Right lobe of liver (tissue), 4 donors: Measurements from ENCODE around the gene DNPH1.

ENCODE experiments used
- CTCF ChIP-seq, 4 donors: fragments of 200-600 bp in 3 of 4; fragments of 450-650 bp in 1 of 4; IDR thresholded peaks; one replicate each; pipeline versions ENCODE4 v1.5.1 to v1.8.0; 2016 to 2022; ENCODE audit warnings: antibody characterized with exemption in 4 of 4, mild to moderate bottlenecking in 2 of 4
- POLR2A ChIP-seq: fragments of 450-650 bp; IDR thresholded peaks from one replicate; pipeline ENCODE4 v1.6.1; 2017; ENCODE audit warnings: antibody characterized with exemption, mild to moderate bottlenecking
- donor health status: DM: no; HTN: no; CAD: no.
- donor health status: DM: no; HTN: no; CAD: no.
- donor health status: DM: no; HTN: yes; CAD: no.

GRCh38 chr6:43200541-43200940, 28.7 kb downstream of the DNPH1 start:
- TF ChIP-seq CTCF (IDR thresholded peaks at IDR 0.05) (no peak), POLR2A (no peak)
